Hepatocyte (in vitro differentiated cells): ENCODE data around the gene SERINC1.

Source experiments
- CTCF ChIP-seq: fragments of 200-600 bp; sonication (generic); IDR thresholded peaks from 2 replicates; pipeline ENCODE4 v1.5.1; 2016; ENCODE audit warnings: antibody characterized with exemption, mild to moderate bottlenecking; ENCODE audit not compliant: poor library complexity
- EZH2 ChIP-seq: fragments of 200-600 bp; sonication (generic); IDR thresholded peaks from 2 replicates; pipeline ENCODE4 v1.6.1; 2016; ENCODE audit warnings: antibody characterized with exemption, mild to moderate bottlenecking, borderline replicate concordance

DNA sequence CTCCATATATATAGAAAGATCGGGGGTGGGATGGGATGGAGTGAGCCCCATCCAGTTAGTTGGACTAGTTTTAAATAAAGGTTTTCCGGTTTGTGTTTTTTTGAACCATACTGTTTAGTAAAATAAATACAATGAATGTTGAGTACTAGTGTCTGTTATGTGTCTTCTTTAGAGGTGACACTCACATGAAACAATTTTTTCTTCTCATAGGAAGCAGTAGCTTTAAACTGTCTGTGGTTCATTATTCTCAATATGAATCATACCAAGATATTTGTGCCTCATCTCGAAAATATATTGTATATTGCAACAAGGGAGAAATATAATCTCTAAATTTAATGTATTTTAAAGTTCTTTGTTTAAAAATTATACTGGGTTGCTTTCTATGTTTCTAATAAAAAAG, 38.8 kb downstream of the SERINC1 start:
- no peak for TF ChIP-seq CTCF
- no peak for TF ChIP-seq EZH2
